Stimulated activated CD4-positive, alpha-beta T cell treated with anti-CD3 and anti-CD28 coated beads, Interleukin-15, amount 100 ng/mL, for 1 hour (primary cell): ENCODE results near the gene TP53AIP1.
"Not testable (repeated sequence)": the region's sequence is repeated elsewhere in the genome, so short reads cannot be mapped to it uniquely, and the experiment has no call there.

ENCODE experiments used
- DNase-seq, 2 donors: peaks; one replicate each; pipeline ENCODE4 v3.0.0-alpha.2; 2020; ENCODE audit warnings: low read depth in 1 of 2, low spot score in 1 of 2

The TP53AIP1 gene

DNA sequence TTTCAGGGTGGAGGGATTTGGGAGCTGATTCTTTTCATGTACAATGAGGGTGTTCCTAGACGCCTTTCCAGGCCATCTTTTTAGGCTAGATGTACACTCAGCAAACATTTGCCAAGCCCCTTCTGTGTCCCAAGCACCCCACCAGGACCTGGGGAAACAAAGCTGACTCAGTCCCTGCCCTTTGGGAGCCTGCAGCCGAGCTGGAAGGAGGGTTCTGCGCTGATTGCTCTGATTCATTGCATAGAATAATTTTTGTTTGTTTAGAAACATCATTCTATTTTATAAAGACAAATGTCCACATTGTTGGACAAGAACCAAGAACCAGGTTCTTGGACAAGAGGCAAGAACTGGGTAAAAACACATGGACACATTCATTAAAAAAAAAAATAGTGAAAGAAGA lies 16.7 kb downstream of the TP53AIP1 start:
- DNase-seq, result no peak

DNA sequence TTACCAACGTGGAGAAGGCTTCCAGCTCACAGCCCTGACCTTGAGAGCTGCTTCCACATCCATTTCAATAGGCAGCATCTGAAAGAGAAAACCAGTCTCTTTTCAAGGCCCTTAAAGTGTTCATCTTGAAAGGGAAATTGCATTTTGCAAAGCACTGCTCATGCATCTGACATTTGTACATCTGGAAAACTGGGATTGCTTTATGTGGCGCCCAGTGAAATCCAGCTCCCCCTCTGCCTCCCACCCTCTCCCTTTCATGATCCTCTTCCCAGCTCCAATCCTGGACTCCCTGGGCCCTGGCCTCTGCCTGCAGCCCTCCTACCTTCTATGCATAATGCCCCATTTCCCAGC lies 17.4 kb downstream of the TP53AIP1 start:
- no peak for DNase-seq

DNA sequence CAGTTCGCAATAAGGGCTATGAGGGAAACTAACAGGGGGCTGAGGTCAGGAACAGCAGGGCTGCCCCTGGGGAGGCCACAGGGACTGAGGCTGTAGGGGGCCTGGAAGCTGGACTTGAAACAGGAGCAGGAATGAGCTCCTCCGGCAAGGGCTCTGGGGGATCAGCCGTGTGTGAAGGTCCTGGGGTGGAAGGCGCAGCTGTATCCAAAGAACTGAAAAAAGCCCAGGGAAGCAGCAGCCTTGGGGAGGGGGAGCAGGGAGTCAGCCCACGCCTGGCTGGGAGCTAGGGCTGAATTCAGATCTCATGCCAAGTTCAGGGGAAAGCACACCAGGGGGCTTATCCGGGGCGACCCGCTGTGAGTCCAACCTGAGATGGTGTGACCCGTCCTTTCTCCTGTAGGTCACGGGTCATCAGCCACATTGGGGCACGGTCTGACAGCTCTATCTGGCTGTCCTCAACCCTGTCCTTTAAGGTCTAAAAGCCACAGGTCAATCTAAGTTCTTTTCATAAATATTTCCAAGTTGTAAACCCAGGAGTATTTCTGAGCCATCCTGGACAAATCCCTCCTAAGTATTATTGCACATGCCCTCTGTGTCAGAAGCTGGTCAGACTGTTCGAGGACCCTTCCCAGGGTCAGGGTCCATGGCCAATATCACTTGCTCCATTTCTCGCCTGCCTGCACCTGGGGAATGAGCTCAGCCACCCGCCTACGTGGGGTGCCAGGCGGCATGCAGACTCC lies 18.0 kb downstream of the TP53AIP1 start:
- DNase-seq, result no peak

DNA sequence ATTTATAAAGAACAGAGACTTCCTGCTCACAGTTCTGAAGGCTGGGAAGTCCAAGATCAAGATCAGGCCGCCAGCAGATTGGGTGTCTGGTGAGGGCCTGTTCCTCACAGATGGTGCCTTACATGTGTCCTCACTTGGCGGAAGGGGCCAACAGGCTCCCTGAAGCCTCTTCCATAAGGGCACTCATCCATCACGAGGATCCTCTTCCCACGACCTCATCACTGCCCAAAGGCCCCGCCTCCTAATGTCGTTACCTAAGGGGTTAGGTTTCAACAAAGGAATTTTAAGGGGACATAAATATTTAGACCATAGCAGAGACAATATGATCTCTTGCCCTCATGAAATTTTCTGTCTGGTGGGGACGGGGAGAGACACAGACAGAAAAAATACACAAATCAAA lies 18.6 kb downstream of the TP53AIP1 start:
- DNase-seq, result no peak

DNA sequence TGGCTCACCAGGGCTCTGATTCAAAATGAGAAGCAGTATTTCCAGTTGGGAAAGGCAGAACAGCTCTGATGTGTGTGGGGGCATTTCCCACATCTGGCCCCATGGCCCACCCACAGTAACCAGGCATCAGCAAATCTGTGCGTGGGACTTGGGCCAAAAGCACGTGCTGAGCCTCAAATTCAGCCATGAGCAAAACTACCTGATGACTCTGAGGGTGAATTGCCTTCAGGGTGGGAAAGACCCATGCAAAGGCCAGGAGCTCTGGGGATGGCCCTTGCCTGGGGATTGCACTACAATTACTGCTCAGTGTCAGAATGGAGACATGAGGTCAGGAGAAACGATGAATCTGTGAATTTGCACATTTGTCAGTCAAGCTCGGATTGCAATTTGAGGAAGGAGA lies 20.9 kb downstream of the TP53AIP1 start:
- DNase-seq, result no peak

DNA sequence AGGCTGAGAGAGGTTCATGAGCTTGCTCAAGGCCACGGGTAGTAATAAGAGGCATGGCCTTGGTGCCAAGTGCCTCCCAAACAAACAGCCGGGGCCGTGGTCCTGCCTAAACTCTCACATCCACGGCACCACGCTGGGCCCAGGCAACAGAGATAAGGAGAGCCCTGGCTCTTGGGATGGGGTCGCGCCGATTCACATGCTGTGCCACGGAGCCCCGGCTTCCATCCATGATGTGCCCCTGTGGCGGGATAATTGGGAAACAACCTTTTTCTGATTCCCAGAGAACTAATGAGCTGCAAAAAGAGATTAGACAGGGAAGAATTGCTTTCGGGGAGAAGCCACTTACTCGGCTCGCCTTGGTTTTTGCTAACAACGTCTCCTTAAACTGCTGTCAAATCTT lies 22.0 kb downstream of the TP53AIP1 start:
- DNase-seq, result no peak

DNA sequence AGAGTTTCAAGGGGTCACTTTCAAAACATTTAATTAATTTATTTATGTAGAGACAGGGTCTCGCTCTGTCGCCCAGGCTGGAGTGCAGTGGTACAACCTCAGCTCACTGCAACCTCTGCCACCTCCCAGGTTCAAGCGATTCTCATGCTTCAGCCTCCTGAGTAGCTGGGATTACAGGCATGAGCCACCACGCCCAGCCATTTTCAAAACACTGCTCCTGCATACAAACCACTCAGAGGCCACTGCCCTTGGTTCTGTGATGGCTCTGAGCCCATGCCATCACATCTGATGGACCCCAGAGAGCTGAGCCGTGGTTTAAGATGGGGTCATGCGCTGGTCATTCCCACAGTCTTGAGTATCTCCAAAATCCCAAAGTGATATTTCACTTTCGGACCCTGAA lies 23.0 kb downstream of the TP53AIP1 start:
- not testable (repeated sequence) for DNase-seq

DNA sequence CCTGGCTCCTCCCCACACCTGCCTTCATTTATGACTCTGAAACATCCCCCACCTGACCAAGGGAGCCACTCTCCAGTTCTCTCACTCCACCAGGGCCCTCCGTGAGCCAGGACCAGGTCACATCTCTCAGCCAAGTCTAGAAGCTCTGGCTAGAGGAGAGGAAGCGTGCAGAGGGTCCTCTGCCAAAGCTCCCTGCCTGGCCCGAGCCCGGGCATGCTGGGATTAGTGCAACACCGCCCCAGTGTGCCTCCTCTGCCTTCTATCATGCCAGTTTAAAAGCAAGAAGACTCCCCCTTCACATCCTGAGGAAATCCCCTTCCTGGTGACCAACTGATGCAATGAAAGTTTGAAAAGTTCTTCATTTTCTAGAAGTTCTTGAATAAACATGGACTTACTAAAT lies 23.5 kb downstream of the TP53AIP1 start:
- DNase-seq, result no peak

DNA sequence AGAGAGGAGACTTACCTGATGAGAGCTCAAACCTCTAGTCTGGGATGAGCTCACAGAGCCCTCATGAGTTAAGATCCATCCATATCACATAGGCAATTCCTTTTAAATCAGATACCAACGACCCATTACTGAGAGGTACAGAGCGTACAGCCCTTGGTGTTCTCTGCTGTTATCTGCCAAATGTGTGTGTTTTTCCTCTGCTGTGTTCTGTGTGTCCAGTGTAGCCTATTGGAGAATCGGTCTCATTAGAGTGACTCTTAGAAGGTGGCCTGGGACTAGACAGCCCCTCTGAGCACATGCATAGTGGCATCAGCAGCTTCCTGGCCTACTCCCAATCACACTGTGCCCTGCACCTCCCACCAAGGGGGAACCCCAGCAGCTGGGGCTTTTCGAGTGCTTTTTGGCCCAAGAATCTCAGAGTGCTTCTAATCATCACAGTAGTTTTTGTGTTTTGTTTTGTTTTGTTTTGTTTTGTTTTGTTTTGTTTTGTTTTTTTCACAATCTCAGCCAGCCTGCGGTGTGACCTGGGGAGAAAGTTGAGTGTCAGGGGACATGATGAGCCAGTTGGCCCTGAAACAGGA lies 25.4 kb downstream of the TP53AIP1 start:
- DNase-seq, result no peak

DNA sequence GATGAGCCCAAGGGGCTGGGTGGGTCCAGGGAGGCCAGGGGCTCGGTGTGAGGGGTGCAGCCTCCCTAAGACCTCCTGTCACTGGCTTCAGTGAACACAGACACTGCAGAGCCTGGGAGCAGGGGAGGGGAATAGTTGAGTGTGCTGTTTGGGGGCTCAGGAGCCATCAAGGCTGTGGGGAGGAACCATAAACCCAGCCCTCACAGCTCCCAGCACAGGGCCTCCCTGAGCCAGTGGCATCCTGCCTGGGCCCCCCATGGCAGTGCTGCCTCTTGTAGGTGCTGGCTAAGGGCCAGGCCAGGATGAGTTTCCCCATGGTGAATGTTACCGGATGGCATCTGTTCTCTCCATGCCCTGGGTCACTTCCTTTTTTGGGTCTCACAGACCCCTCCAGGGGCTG lies 26.0 kb downstream of the TP53AIP1 start:
- DNase-seq, result no peak

DNA sequence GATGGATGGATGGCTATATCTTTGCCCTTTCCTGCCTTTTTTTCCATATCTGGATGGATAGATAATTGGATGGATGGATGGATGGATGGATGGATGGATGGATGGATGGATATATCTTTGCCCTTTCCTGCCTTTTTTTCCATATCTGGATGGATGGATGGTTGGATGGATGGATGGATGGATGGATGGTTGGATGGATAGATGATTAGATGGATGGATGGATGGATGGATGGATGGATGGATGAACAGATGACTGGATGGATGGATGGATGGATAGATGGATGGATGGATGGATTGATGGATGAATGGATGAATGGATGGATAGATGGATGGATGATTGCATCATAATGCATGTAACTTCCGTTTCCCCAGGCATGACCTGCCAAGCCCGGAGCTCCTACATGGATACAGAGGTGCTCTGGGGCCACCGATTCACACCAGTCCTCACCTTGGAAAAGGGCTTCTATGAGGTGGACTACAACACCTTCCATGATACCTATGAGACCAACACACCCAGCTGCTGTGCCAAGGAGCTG lies 26.6 kb downstream of the TP53AIP1 start:
- DNase-seq, result no peak

DNA sequence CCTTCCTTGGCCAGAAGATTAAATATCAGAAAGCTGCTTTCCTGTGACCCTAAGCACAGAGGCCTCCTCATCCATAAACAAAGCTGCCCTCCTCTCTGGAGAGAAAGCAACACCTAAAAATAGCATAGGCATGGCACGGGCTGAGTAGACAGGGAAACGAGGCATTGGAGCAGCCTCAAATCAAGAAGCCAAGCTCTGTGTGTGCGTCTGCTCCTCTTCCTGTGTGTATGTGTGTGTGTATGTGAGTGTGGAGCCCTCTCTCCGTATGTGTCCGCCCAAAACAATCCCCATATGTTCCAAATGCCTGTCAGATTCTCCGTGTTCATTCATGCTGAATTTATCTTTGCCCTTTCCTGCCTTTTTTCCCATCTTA lies 27.5 kb downstream of the TP53AIP1 start:
- no peak for DNase-seq

DNA sequence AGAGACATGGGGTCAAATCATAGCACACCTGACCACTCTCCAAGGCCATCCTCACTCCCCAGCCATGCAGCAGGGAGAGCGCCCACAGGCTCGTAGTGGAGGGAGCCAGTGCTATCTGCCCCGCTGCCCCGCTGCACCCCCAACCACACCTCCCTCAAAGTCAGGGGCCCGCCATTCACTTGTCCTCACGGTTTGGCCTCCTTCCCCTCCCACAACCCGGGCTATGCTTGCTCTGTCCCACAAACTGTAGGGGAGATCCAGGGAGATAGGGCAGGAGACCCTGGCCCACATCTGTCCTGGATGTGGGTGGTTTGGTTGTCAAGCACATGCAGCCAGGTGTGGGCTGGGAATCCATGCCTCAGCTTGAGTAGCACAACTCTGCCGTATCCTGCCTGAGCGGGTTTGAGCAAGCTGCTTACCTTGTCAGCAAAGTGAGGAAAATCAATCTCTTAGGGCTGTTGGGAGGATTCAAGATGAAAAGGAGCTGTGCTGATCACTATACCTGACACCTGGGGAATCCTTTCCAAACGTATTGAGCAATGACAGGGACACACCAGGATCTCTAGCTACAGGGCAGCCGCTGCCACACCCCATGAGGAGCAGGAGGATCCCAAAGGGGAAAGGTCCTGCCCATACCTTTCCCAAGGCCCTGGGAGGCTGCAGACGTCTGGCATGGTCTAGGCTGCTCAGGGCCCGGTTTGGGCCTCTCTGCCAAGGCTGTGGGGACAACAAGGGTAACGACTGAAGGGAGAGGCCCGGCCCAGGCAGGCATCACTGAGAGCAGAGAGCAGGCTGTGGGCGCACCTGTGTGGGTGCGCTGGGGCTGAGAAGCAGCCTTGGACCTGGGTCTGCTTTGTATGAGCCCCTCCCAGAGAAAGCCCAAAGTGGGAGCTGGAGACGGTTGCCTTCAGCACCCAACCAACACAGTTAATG lies 28.2 kb downstream of the TP53AIP1 start:
- DNase-seq, result no peak

DNA sequence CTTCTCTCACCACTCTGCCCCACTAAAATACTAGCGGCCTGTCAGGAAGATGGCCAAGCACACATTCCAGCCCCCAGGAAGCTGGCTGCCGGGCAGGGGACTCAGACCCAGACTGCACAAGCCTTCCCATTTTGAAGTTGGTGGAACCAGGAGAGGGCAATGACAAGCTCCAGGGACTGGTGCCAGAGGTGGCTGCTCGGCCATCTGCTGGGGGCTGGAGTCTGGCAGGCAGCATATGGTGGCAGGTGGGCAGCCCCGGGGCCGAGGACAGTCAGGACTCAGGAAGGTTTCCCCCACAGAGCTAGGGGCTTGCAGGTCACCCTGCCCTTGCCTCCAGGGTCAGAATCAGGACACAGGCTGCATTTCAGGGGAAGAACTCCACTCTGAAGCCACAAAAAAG lies 28.9 kb downstream of the TP53AIP1 start:
- no peak for DNase-seq

DNA sequence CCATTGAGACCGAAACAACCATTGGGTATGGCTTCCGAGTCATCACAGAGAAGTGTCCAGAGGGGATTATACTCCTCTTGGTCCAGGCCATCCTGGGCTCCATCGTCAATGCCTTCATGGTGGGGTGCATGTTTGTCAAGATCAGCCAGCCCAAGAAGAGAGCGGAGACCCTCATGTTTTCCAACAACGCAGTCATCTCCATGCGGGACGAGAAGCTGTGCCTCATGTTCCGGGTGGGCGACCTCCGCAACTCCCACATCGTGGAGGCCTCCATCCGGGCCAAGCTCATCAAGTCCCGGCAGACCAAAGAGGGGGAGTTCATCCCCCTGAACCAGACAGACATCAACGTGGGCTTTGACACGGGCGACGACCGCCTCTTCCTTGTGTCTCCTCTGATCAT lies 31.0 kb downstream of the TP53AIP1 start:
- no peak for DNase-seq

DNA sequence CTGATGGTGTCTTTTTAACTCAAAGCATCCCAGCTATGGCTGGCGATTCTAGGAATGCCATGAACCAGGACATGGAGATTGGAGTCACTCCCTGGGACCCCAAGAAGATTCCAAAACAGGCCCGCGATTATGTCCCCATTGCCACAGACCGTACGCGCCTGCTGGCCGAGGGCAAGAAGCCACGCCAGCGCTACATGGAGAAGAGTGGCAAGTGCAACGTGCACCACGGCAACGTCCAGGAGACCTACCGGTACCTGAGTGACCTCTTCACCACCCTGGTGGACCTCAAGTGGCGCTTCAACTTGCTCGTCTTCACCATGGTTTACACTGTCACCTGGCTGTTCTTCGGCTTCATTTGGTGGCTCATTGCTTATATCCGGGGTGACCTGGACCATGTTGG lies 31.4 kb downstream of the TP53AIP1 start:
- DNase-seq, result no peak

DNA sequence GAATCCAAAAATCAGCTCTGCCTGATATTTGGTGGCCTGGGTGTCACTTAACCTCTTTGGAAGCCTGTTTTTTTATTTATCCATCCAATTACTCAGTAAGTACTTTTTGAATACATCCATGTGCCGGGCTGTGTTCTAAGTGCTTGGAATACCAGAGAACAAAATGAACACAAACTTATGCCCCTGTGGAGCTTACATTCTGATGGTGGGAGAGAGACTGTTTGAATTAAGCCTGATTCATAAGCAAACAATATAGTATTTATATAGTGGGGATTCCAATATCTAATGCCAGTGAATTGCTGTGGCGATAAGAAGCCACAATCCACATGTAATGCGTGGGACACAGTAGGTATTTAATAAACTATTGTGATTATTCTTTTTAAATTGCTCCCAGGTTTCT lies 32.1 kb downstream of the TP53AIP1 start:
- no peak for DNase-seq

DNA sequence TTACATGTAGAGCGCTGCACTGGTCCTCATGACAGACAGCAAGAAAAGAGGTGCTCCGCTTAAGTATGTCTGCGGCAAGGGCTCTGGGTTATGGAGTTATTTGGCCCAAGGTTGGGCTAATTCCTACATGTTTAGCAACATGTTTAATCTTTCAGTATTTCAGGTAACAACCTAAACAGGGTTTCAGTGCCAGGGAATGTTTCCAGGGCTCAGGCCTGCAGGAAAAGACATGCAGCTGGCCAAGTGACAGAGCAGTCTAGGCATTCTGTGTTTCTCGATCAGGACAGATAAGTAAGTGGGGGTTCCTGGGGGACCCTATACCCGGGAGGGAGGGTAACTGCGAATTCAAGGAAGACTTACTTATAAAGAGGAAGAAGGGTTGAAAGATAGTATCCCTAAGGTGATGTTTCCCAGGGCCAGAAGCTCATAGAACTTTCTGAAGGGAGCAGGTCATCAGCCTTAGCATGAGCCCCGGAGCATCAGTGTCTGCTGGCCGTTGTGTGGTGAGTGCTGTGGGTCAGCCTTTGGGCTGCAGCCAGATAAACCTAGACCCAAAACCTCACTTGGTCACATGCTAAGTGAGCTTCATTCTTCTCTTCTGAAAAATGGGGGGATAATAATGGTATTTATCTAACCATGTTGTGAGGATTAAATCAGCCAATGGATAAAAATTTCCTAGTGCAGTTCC lies 33.1 kb downstream of the TP53AIP1 start:
- DNase-seq, result no peak

DNA sequence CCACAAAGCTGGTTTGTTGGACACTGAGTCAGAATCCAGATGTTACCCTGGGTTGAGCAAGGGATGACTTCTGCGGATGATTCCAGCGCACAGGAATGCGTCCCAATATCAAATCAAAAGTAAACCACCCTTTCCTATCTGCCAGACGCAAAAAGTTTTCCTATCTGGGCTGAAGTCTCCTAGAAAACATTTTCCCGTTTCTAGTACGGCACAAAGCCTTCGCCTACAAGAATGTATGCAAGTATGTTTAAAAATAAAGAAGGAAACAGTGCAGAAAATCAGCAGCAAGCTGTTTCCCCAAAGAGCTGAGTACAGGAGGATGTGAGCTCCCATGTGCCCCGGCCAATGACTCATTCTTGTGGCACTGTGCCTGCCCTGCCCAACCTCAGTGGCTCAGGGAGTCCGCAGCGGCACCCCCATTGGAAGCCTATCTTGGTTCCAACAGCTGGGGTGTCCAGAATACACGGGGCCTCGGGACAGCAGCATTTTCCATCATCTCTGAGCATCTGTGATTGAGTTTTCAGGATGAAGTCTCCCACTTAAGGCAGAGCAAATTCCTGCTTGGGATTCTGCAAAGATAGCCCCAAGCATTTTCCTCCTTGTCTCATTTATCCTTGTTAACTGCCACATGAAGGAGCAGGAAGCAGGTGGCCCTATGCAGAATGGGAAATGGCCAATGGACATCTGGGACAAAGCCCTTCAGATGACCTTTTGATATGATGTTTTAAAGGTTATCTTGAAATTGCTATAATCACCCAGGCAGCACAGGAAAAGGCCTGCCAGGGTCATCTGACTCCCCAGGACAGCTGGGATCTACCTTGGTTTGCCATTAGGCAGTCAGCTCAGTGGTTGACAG lies 34.1 kb downstream of the TP53AIP1 start:
- no peak for DNase-seq

DNA sequence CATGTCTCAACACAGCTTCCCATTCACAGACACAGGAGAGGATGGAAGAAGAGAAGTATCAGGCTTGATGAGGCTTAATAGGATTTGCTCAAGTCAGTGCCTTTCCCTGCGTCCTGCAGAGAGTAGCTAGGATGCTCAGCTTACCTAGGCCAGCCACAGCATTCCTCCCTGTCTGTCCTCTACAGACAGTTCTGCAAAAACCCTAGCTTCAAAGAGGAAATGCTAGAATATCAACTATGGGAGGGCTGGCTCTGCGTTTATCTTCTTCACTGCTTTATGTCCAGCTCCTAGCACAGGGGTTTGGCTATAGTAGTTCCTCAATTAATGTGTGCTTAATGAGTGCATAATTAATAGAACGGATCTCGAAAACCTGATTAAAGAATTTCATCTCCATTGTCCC lies 35.1 kb downstream of the TP53AIP1 start:
- no peak for DNase-seq
